HepG2 (cell line): ENCODE results near the gene ZFYVE21. TPM values are rescaled to one million over a fixed set of nuclear protein-coding genes. Genes with fewer than 3 reads are reported as not detected.

ENCODE experiments used
- AKAP8 ChIP-seq: sonication (generic); formaldehyde crosslinking; IDR thresholded peaks from 2 replicates; pipeline ENCODE4 v1.5.1; 2020; ENCODE audit warnings: mild to moderate bottlenecking, missing genetic modification reagents
- CCDC6 ChIP-seq: sonication (generic); formaldehyde crosslinking; IDR thresholded peaks from 2 replicates; pipeline ENCODE4 v1.8.1; 2022; ENCODE audit warnings: mild to moderate bottlenecking, missing genetic modification reagents, moderate library complexity
- ELK4 ChIP-seq: sonication (generic); formaldehyde crosslinking; IDR thresholded peaks from 2 replicates; pipeline ENCODE4 v1.9.0; 2021; ENCODE audit warnings: missing genetic modification reagents, borderline replicate concordance
- MED1 ChIP-seq: sonication (generic); formaldehyde crosslinking; IDR thresholded peaks from 2 replicates; pipeline ENCODE4 v1.4.0; 2020; ENCODE audit warnings: missing genetic modification reagents
- NFKB2 ChIP-seq: sonication (generic); formaldehyde crosslinking; IDR thresholded peaks from 2 replicates; pipeline ENCODE4 v1.4.0; 2020; ENCODE audit warnings: missing genetic modification reagents, borderline replicate concordance
- PCBP2 ChIP-seq: fragments of 200-400 bp; formaldehyde crosslinking; optimal IDR thresholded peaks from 2 replicates; pipeline ENCODE3; 2018; ENCODE audit warnings: low read length, low read depth; ENCODE audit not compliant: poor library complexity, severe bottlenecking
- PHF20 ChIP-seq: sonication (generic); formaldehyde crosslinking; IDR thresholded peaks from 2 replicates; pipeline ENCODE4 v1.5.0; 2020; ENCODE audit warnings: mild to moderate bottlenecking, missing genetic modification reagents
- RELA ChIP-seq: sonication (generic); formaldehyde crosslinking; IDR thresholded peaks from 2 replicates; pipeline ENCODE4 v1.4.0; 2020; ENCODE audit warnings: missing genetic modification reagents
- RERE ChIP-seq: IDR thresholded peaks from 2 replicates; pipeline ENCODE4 v1.6.1; 2016; ENCODE audit warnings: low read depth, missing genetic modification reagents, missing compliant biosample characterization
- ZNF124 ChIP-seq: sonication (generic); formaldehyde crosslinking; IDR thresholded peaks from 2 replicates; pipeline ENCODE4 v1.4.0; 2020; ENCODE audit warnings: missing genetic modification reagents
- ZNF234 ChIP-seq: sonication (generic); formaldehyde crosslinking; conservative IDR thresholded peaks from 2 replicates; pipeline ENCODE4 v1.5.1; 2020; ENCODE audit warnings: mild to moderate bottlenecking, missing genetic modification reagents
- ZNF292 ChIP-seq: sonication (generic); formaldehyde crosslinking; IDR thresholded peaks from 2 replicates; pipeline ENCODE4 v1.8.1; 2022; ENCODE audit warnings: mild to moderate bottlenecking, low read depth, missing genetic modification reagents, borderline replicate concordance
- ZNF44 ChIP-seq: sonication (generic); formaldehyde crosslinking; IDR thresholded peaks from 2 replicates; pipeline ENCODE4 v1.5.1; 2020; ENCODE audit warnings: mild to moderate bottlenecking, missing genetic modification reagents
- ZNF609 ChIP-seq: sonication (generic); formaldehyde crosslinking; IDR thresholded peaks from 2 replicates; pipeline ENCODE4 v1.4.0; 2020; ENCODE audit warnings: mild to moderate bottlenecking, missing genetic modification reagents, borderline replicate concordance
- ZNF691 ChIP-seq: sonication (generic); formaldehyde crosslinking; IDR thresholded peaks from 2 replicates; pipeline ENCODE4 v1.4.0; 2020; ENCODE audit warnings: missing genetic modification reagents, low read depth, mild to moderate bottlenecking, borderline replicate concordance
- polyA plus RNA-seq, 8 experiments: library from polyadenylated mRNA; depleted of rRNA in 3 of 8; stranded (reverse) in 7 of 8; unstranded in 1 of 8; fragments of >200 nt; fragmentation: Illumina TruSeq in 4 of 8; extraction: Trizol in 4 of 8; gene quantifications; 2 replicates each; pipeline versions ENCODE4 v1.2.1 to v1.2.3, GENCODE V29; 2011 to 2016; ENCODE audit warnings: low read depth in 4 of 8, missing spikeins in 1 of 8, mixed read lengths in 1 of 8; ENCODE audit not compliant: insufficient read depth in 1 of 8
- total RNA-seq, 5 experiments: library from RNA; depleted of rRNA; stranded (reverse); fragments of >200 nt; fragmentation: Illumina TruSeq; extraction: Trizol; gene quantifications; 2 replicates each; pipeline ENCODE4 v1.2.3, GENCODE V29; 2016; ENCODE audit warnings: low read depth in 1 of 5

Gene ZFYVE21
- total and polyA plus RNA-seq, 2 of the 13 experiments (the other 11 are each of a cell fraction or from before 2014, with no cell fraction given) = 34.3 to 34.4 TPM

- TF ChIP-seq ZNF609 (no peak), ZNF124 (CRISPR knock-in tag) (no peak), NFKB2 (CRISPR knock-in tag) (no peak), ZNF234 (CRISPR knock-in tag) (no peak), RELA (no peak), RERE (CRISPR knock-in tag) (no peak), CCDC6 (no peak; the same call in none of the 2 replicates), ZNF44 (CRISPR knock-in tag) (no peak), AKAP8 (CRISPR knock-in tag) (0 out of 2 replicates have a peak, but pooled peaks have one; percentile 11), ZNF691 (CRISPR knock-in tag) (no peak), ELK4 (no peak), ZNF292 (CRISPR knock-in tag) (no peak), MED1 (CRISPR knock-in tag) (peak; percentile 9; the same call in 1 of the 2 replicates), PCBP2 (no peak), PHF20 (CRISPR knock-in tag) (peak; percentile 51; the same call in 1 of the 2 replicates)
Observed at GRCh38 chr14:103715052-103716000, at the start of gene ZFYVE21, which contains the start of gene XRCC3 (continued).
